Heart left ventricle (tissue), 16 donors: ENCODE results near the gene ATP9B. TPM values are rescaled to one million over a fixed set of nuclear protein-coding genes. Genes with fewer than 3 reads are reported as not detected.

ENCODE experiments used
- ATAC-seq, 4 donors: fragments of 200-7000 bp; cut with Tn5 transposase; one replicate each; pipeline ENCODE4 v1.9.1; 2020 to 2022; ENCODE audit warnings: moderate library complexity in 4 of 4, mild to moderate bottlenecking in 3 of 4, moderate number of reproducible peaks in 1 of 4
- DNase-seq, 5 donors: peaks; one replicate each; pipeline ENCODE4 v3.0.0-alpha.2; 2020
- H3K27ac ChIP-seq, 12 donors: fragments of 200-600 bp; sonication (generic) in 4 of 12; one replicate each; pipeline versions ENCODE4 v1.5.0 to v1.8.0; 2016 to 2022; ENCODE audit warnings: mild to moderate bottlenecking in 2 of 12
- H3K27me3 ChIP-seq, 9 donors: fragments of 200-600 bp; sonication (generic) in 2 of 9; one replicate each; pipeline versions ENCODE4 v1.5.1 to v1.8.0; 2016 to 2022; ENCODE audit warnings: mild to moderate bottlenecking in 3 of 9
- H3K36me3 ChIP-seq, 9 donors: fragments of 200-600 bp; sonication (generic) in 2 of 9; one replicate each; pipeline versions ENCODE4 v1.5.0 to v1.8.0; 2018 to 2022; ENCODE audit warnings: mild to moderate bottlenecking in 2 of 9
- H3K4me1 ChIP-seq, 12 donors: fragments of 200-600 bp; sonication (generic) in 4 of 12; one replicate each; pipeline versions ENCODE4 v1.5.0 to v1.8.0; 2016 to 2022; ENCODE audit warnings: mild to moderate bottlenecking in 3 of 12
- H3K4me3 ChIP-seq, 12 donors: fragments of 200-600 bp; sonication (generic) in 4 of 12; one replicate each; pipeline versions ENCODE4 v1.5.0 to v1.8.0; 2017 to 2022; ENCODE audit warnings: mild to moderate bottlenecking in 9 of 12, moderate library complexity in 4 of 12
- H3K9me3 ChIP-seq, 12 donors: fragments of 200-600 bp; sonication (generic) in 4 of 12; one replicate each; pipeline versions ENCODE4 v1.5.0 to v1.8.0; 2016 to 2022; ENCODE audit warnings: mild to moderate bottlenecking in 1 of 12
- CTCF ChIP-seq, 12 donors: fragments of 200-600 bp; sonication (generic) in 4 of 12; IDR thresholded peaks; one replicate each; pipeline versions ENCODE4 v1.5.0 to v1.8.0; 2018 to 2022; ENCODE audit warnings: antibody characterized with exemption in 12 of 12, mild to moderate bottlenecking in 5 of 12
- POLR2A ChIP-seq, 2 donors: fragments of 450-650 bp; IDR thresholded peaks; one replicate each; pipeline ENCODE4 v1.6.1; 2017; ENCODE audit warnings: antibody characterized with exemption in 2 of 2, mild to moderate bottlenecking in 2 of 2, moderate library complexity in 2 of 2
- WGBS, 4 donors: extraction: QIAGEN DNeasy Blood & Tissue Kit in 2 of 4; methylation state at CpG; one replicate each; pipeline versions ENCODE4 v1.1.5 to v1.1.7; 2013 to 2018; 5-methylcytosine and 5-hydroxymethylcytosine counted together
- intact Hi-C, 10 donors: fragments of 100-400 bp; cut with DNase I; formaldehyde crosslinking; loops; one replicate each; pipeline versions ENCODE4 v1.11.1 to v1.14.2; 2022
- polyA plus RNA-seq, 2 donors: library from polyadenylated mRNA; stranded (reverse); fragments of 200-250 nt; gene quantifications; one replicate each; pipeline ENCODE4 v1.2.3, GENCODE V29; 2013
- total RNA-seq, 9 donors: library from RNA; depleted of rRNA in 2 of 9; stranded (reverse); fragments of >200 nt in 2 of 9; fragmentation: NEBNext Ultra II Directional in 3 of 9; extraction: Animal tissue kit (Norgen Biotek cat#: 25700) in 3 of 9; gene quantifications; one replicate each; pipeline versions ENCODE4 v1.1.0 to v1.2.4, GENCODE V29; 2016 to 2023
- donor health status: ischemic (EF 13 %, LVEDD 7.1; RV severe dilation, severe dysfunction).
- donor health status: healthy with polysubstance abuse.
- donor health status: DM: no; HTN: yes; CAD: no.
- donor health status: DM: no; HTN: no; CAD: no.
- donor health status: ischemic (EF 25% LVEDD 6.9; RV normal size, moderate dysfunction).
- donor health status: ischemic (EF 25% LVEDD 5.7; RV mildly dilated, moderate dysfunction).
- donor health status: healthy.
- donor health status: DM: yes; HTN: yes; CAD: no.
- donor health status: ischemic (EF 35%, LVEDD 5.7; RV mildly dilated, moderate dysfunction).
- donor health status: nonischemic (EF 11% LVEDD 7.7; RV severe dilation, severe dysfunction).
- donor health status: DM: yes; HTN: yes; CAD: no.
- donor health status: PGD.
- donor health status: ischemic (EF 29% LVEDD 5.4; RV normal size, mild dysfunction).
- donor health status: nonischemic (EF 23%, LVEDD 6.1; RV moderate dilation, normal function).

The ATP9B gene
- total and polyA plus RNA-seq, 11 donors: 7.4 to 23.9 (median 12.8) TPM

DNA sequence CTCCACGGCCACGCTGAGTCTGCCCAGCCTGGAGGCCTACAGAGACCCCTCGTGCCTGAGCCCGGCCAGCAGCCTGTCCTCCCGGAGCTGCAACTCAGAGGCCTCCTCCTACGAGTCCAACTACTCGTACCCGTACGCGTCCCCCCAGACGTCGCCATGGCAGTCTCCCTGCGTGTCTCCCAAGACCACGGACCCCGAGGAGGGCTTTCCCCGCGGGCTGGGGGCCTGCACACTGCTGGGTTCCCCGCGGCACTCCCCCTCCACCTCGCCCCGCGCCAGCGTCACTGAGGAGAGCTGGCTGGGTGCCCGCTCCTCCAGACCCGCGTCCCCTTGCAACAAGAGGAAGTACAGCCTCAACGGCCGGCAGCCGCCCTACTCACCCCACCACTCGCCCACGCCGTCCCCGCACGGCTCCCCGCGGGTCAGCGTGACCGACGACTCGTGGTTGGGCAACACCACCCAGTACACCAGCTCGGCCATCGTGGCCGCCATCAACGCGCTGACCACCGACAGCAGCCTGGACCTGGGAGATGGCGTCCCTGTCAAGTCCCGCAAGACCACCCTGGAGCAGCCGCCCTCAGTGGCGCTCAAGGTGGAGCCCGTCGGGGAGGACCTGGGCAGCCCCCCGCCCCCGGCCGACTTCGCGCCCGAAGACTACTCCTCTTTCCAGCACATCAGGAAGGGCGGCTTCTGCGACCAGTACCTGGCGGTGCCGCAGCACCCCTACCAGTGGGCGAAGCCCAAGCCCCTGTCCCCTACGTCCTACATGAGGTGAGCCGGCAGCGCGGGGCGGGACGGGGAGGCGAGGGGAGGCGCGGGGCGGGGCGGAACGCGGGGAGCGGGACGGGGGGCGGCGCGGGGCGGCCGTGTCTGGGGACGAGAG lies 341.8 kb downstream of the ATP9B start:
- Histone ChIP-seq H3K9me3 (no peaks in the 10 kb centered on the region), H3K27me3 (no peaks in the 10 kb centered on the region), H3K4me3 (no peak overlapping the region), H3K27ac (no peak overlapping the region), H3K4me1 (peaks cover 0 to 15% (median 4%) of the 10 kb centered on the region in 12 donors), H3K36me3 (peaks cover 0 to 53% (median 28%) of the 10 kb centered on the region in 9 donors)
- WGBS, 4 donors: 97 to 98% (median 97%) methylated on average over 73 to 84 of the region's 84 CpGs
- DNase-seq: peak in 2 of 5 donors; percentile 26 to 62
- intact Hi-C loops: no loop called here
- TF ChIP-seq POLR2A (IDR thresholded peaks at IDR 0.05): no peak
- TF ChIP-seq CTCF (IDR thresholded peaks at IDR 0.05): no peak
- ATAC-seq: peak in 1 of 4 donors; percentile 16

GRCh38 chr18:79411614-79412526 lies 342.7 kb downstream of the ATP9B start:
- Histone ChIP-seq H3K27me3 (no peaks in the 10 kb centered on the region), H3K27ac (no peak overlapping the region), H3K4me1 (peaks cover 0 to 13% (median 0%) of the 10 kb centered on the region in 12 donors), H3K36me3 (peaks cover 0 to 53% (median 28%) of the 10 kb centered on the region in 9 donors), H3K9me3 (no peaks in the 10 kb centered on the region), H3K4me3 (no peak overlapping the region)
- WGBS, 4 donors: 71 to 74% (median 73%) methylated on average over 45 to 47 of the region's 47 CpGs
- intact Hi-C loops: no loop called here
- DNase-seq (peak in 2 of 5 donors; percentile 23 to 61), ATAC-seq (peak in 1 of 4 donors; percentile 47)
- TF ChIP-seq CTCF (IDR thresholded peaks at IDR 0.05) (no peak), POLR2A (IDR thresholded peaks at IDR 0.05) (no peak)

- 89 to 93% (median 91%) methylated on average over 16 of the region's 16 CpGs for WGBS, 4 donors
- intact Hi-C loops: no loop called here
- ATAC-seq (no peak), DNase-seq (peak in 1 of 5 donors; percentile 46)
- no peak overlapping the region for H3K27ac ChIP-seq
- no peak for TF ChIP-seq POLR2A (IDR thresholded peaks at IDR 0.05)
- TF ChIP-seq CTCF (IDR thresholded peaks at IDR 0.05): no peak
- no peaks in the 10 kb centered on the region for H3K9me3 ChIP-seq
- H3K36me3 ChIP-seq: peaks cover 0 to 53% (median 28%) of the 10 kb centered on the region in 9 donors
- no peaks in the 10 kb centered on the region for H3K27me3 ChIP-seq
- H3K4me1 ChIP-seq: peaks cover 0 to 13% (median 0%) of the 10 kb centered on the region in 12 donors
- H3K4me3 ChIP-seq: no peak overlapping the region
Observed at GRCh38 chr18:79413025-79413424, 343.8 kb downstream of the ATP9B start.
